GM23338 (cell line): Measurements from ENCODE around the gene FOXJ1. TPM values are rescaled to one million over a fixed set of nuclear protein-coding genes. Genes with fewer than 3 reads are reported as not detected.

Source experiments
- ATAC-seq: fragments of 200-7000 bp; cut with Tn5 transposase; 3 replicates; pipeline ENCODE4 v1.9.1; 2020
- DNase-seq: peaks from one replicate; pipeline ENCODE4 v3.0.0-alpha.2; 2015; ENCODE audit warnings: low spot score
- H2AFZ ChIP-seq: fragments of 200-600 bp; sonication (generic); 2 replicates; pipeline ENCODE4 v1.8.0; 2016; ENCODE audit warnings: antibody characterized with exemption, mild to moderate bottlenecking, moderate library complexity
- H3F3A ChIP-seq: fragments of 200-600 bp; sonication (generic); replicated peaks from 2 replicates; pipeline ENCODE4 v1.8.0; 2017; ENCODE audit warnings: antibody characterized with exemption, mixed run types, low read depth
- H3K27ac ChIP-seq: fragments of 200-600 bp; sonication (generic); 2 replicates; pipeline ENCODE4 v1.6.1; 2016; ENCODE audit warnings: low read depth
- H3K27me3 ChIP-seq: fragments of 200-600 bp; sonication (generic); 2 replicates; pipeline ENCODE4 v1.8.0; 2016; ENCODE audit warnings: mild to moderate bottlenecking, mixed run types, moderate library complexity; ENCODE audit not compliant: insufficient read depth
- H3K36me3 ChIP-seq: fragments of 200-600 bp; sonication (generic); 2 replicates; pipeline ENCODE4 v1.8.0; 2016; ENCODE audit warnings: mild to moderate bottlenecking; ENCODE audit not compliant: insufficient read depth
- H3K4me1 ChIP-seq: fragments of 200-600 bp; sonication (generic); 2 replicates; pipeline ENCODE4 v1.8.0; 2016; ENCODE audit warnings: mild to moderate bottlenecking, moderate library complexity; ENCODE audit not compliant: insufficient read depth
- H3K4me2 ChIP-seq: fragments of 200-600 bp; sonication (generic); 2 replicates; pipeline ENCODE4 v1.7.1; 2017; ENCODE audit warnings: mixed run types
- H3K4me3 ChIP-seq: fragments of 200-600 bp; sonication (generic); 2 replicates; pipeline ENCODE4 v1.6.1; 2016; ENCODE audit warnings: mixed run types
- H3K79me2 ChIP-seq: fragments of 200-600 bp; sonication (generic); replicated peaks from 2 replicates; pipeline ENCODE4 v1.8.0; 2017; ENCODE audit warnings: mild to moderate bottlenecking; ENCODE audit not compliant: insufficient read depth
- H3K9me2 ChIP-seq: fragments of 200-600 bp; sonication (generic); 2 replicates; pipeline ENCODE4 v1.8.0; 2017; ENCODE audit not compliant: insufficient read depth
- H4K20me1 ChIP-seq: fragments of 200-600 bp; sonication (generic); replicated peaks from 2 replicates; pipeline ENCODE4 v1.8.0; 2017; ENCODE audit warnings: mild to moderate bottlenecking; ENCODE audit not compliant: insufficient read depth
- H3K27ac Mint-ChIP-seq: 2 replicates; pipeline ENCODE4 v1.8.0; 2020; ENCODE audit warnings: inconsistent platforms, mild to moderate bottlenecking, moderate library complexity, mixed read lengths
- H3K27me3 Mint-ChIP-seq: 3 replicates; pipeline ENCODE4 v1.8.0; 2022; ENCODE audit warnings: low read depth, mild to moderate bottlenecking, moderate library complexity, mixed read lengths, inconsistent platforms; ENCODE audit not compliant: insufficient read depth, poor library complexity
- H3K36me3 Mint-ChIP-seq: 3 replicates; pipeline ENCODE4 v1.8.0; 2021; ENCODE audit warnings: low read depth, mild to moderate bottlenecking, inconsistent platforms, moderate library complexity, mixed read lengths
- H3K4me1 Mint-ChIP-seq: 3 replicates; pipeline ENCODE4 v1.8.0; 2020; ENCODE audit warnings: mild to moderate bottlenecking, inconsistent platforms, mixed read lengths
- H3K4me3 Mint-ChIP-seq: 3 replicates; pipeline ENCODE4 v1.8.0; 2021; ENCODE audit warnings: moderate library complexity, mild to moderate bottlenecking, inconsistent platforms, mixed read lengths
- H3K9me3 Mint-ChIP-seq: 3 replicates; pipeline ENCODE4 v1.8.0; 2020; ENCODE audit warnings: moderate library complexity, mild to moderate bottlenecking, inconsistent platforms, mixed read lengths
- EZH2phosphoT487 ChIP-seq: fragments of 200-600 bp; sonication (generic); IDR thresholded peaks from one replicate; pipeline ENCODE4 v1.8.1; 2018; ENCODE audit warnings: antibody characterized with exemption; ENCODE audit not compliant: unreplicated experiment
- JUNB ChIP-seq: IDR thresholded peaks from one replicate; pipeline ENCODE4 v1.6.1; 2016; ENCODE audit warnings: antibody characterized with exemption; ENCODE audit not compliant: unreplicated experiment
- POLR2AphosphoS5 ChIP-seq: IDR thresholded peaks from 2 replicates; pipeline ENCODE4 v1.6.1; 2016; ENCODE audit warnings: antibody characterized with exemption, low read depth
- ZNF331 ChIP-seq: fragments of 250-450 bp; sonication (Bioruptor Pico); IDR thresholded peaks from 2 replicates; pipeline ENCODE4 v1.5.0; 2020; ENCODE audit warnings: low read depth, mild to moderate bottlenecking, moderate library complexity
- polyA plus RNA-seq: library from polyadenylated mRNA; unstranded; fragments of >200 nt; fragmentation: Nextera tagmentation; extraction: Ambion mirVana; gene quantifications from 2 replicates; pipeline ENCODE4 v1.2.1, GENCODE V29; 2016
- total RNA-seq: library from RNA; depleted of rRNA; stranded (reverse); fragments of >200 nt; shearing (Covaris generic); gene quantifications from 2 replicates; pipeline ENCODE4 v1.2.3, GENCODE V29; 2014
- TF ChIP-seq, protein P1 (sequence below): fragments of 250-450 bp; sonication (Bioruptor Pico); IDR thresholded peaks from 2 replicates; pipeline ENCODE4 v1.5.0; 2020; ENCODE audit warnings: mild to moderate bottlenecking, moderate library complexity
- TF ChIP-seq, protein P2 (sequence below), 2 experiments: fragments of 200-600 bp in 1 of 2; sonication (generic) in 1 of 2; conservative IDR thresholded peaks; 2 replicates each; pipeline versions ENCODE4 v1.5.1 to v1.6.1; 2016 to 2017; ENCODE audit warnings: antibody characterized with exemption in 2 of 2, low read depth in 2 of 2, mild to moderate bottlenecking in 2 of 2, moderate library complexity in 1 of 2

FOXJ1 gene
- total and polyA plus RNA-seq, 2 experiments from 2014 or later: 2.3 to 12.3 TPM

DNA sequence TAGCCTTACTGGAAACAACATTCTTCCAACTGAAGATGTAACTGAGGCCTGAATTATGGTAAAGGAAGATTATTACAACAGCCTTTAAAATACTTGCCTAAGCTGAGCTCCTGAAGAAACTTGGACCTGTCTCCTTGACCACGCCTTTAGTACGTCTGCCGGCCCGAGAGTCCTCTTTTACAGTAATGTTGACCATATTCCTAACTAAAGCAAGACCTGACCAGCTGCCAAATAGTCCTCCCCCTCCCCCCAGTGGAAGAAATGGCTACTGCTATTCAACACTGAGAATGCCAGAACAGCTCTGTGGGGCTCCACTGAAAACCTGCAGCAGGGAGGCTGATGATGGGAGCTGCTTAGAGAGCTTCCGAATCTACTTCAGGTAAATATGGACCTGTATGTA is 12.6 kb upstream of the FOXJ1 start (continued):
- TF ChIP-seq, protein P1, sequence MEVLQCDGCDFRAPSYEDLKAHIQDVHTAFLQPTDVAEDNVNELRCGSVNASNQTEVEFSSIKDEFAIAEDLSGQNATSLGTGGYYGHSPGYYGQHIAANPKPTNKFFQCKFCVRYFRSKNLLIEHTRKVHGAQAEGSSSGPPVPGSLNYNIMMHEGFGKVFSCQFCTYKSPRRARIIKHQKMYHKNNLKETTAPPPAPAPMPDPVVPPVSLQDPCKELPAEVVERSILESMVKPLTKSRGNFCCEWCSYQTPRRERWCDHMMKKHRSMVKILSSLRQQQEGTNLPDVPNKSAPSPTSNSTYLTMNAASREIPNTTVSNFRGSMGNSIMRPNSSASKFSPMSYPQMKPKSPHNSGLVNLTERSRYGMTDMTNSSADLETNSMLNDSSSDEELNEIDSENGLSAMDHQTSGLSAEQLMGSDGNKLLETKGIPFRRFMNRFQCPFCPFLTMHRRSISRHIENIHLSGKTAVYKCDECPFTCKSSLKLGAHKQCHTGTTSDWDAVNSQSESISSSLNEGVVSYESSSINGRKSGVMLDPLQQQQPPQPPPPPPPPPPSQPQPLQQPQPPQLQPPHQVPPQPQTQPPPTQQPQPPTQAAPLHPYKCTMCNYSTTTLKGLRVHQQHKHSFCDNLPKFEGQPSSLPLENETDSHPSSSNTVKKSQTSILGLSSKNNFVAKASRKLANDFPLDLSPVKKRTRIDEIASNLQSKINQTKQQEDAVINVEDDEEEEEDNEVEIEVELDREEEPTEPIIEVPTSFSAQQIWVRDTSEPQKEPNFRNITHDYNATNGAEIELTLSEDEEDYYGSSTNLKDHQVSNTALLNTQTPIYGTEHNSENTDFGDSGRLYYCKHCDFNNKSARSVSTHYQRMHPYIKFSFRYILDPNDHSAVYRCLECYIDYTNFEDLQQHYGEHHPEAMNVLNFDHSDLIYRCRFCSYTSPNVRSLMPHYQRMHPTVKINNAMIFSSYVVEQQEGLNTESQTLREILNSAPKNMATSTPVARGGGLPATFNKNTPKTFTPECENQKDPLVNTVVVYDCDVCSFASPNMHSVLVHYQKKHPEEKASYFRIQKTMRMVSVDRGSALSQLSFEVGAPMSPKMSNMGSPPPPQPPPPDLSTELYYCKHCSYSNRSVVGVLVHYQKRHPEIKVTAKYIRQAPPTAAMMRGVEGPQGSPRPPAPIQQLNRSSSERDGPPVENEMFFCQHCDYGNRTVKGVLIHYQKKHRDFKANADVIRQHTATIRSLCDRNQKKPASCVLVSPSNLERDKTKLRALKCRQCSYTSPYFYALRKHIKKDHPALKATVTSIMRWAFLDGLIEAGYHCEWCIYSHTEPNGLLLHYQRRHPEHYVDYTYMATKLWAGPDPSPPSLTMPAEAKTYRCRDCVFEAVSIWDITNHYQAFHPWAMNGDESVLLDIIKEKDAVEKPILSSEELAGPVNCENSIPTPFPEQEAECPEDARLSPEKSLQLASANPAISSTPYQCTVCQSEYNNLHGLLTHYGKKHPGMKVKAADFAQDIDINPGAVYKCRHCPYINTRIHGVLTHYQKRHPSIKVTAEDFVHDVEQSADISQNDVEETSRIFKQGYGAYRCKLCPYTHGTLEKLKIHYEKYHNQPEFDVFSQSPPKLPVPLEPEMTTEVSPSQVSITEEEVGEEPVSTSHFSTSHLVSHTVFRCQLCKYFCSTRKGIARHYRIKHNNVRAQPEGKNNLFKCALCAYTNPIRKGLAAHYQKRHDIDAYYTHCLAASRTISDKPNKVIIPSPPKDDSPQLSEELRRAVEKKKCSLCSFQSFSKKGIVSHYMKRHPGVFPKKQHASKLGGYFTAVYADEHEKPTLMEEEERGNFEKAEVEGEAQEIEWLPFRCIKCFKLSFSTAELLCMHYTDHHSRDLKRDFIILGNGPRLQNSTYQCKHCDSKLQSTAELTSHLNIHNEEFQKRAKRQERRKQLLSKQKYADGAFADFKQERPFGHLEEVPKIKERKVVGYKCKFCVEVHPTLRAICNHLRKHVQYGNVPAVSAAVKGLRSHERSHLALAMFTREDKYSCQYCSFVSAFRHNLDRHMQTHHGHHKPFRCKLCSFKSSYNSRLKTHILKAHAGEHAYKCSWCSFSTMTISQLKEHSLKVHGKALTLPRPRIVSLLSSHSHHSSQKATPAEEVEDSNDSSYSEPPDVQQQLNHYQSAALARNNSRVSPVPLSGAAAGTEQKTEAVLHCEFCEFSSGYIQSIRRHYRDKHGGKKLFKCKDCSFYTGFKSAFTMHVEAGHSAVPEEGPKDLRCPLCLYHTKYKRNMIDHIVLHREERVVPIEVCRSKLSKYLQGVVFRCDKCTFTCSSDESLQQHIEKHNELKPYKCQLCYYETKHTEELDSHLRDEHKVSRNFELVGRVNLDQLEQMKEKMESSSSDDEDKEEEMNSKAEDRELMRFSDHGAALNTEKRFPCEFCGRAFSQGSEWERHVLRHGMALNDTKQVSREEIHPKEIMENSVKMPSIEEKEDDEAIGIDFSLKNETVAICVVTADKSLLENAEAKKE (CRISPR knock-in tag): no peak

DNA sequence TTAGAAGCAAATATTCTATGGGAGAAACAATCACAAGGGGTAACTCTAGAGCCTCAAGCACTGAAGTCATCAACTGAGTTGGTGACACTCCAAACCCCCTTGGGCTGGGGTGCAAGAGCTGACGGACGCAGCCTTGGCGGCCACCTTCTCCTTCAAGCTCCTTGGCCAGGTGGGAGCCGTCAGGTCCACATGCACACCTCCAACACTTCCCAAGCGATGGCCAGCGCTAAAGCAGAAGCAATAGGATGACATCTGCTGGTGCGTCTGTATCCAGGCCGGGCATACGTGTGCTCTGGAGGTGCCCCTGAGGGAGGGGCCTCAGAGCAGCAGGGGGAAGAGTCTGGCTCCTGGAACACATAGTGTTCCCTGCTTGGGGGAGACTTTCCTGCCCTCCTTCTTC is 12.2 kb upstream of the FOXJ1 start:
- Histone ChIP-seq H3K27ac (no peak overlapping the region), H3K4me1 (peaks cover 8% of the 10 kb centered on the region), H3K9me2 (no peaks in the 10 kb centered on the region), H4K20me1 (no peaks in the 10 kb centered on the region), H2AFZ (0 out of 2 replicates have a peak overlapping the region, but pooled peaks have one; percentile 14), H3K27me3 (no peaks in the 10 kb centered on the region), H3K79me2 (no peaks in the 10 kb centered on the region), H3K4me3 (no peak overlapping the region), H3K36me3 (no peaks in the 10 kb centered on the region), H3F3A (peaks cover 2% of the 10 kb centered on the region; the same call in 1 of the 2 replicates), H3K4me2 (no peak overlapping the region)
- TF ChIP-seq, protein P2, sequence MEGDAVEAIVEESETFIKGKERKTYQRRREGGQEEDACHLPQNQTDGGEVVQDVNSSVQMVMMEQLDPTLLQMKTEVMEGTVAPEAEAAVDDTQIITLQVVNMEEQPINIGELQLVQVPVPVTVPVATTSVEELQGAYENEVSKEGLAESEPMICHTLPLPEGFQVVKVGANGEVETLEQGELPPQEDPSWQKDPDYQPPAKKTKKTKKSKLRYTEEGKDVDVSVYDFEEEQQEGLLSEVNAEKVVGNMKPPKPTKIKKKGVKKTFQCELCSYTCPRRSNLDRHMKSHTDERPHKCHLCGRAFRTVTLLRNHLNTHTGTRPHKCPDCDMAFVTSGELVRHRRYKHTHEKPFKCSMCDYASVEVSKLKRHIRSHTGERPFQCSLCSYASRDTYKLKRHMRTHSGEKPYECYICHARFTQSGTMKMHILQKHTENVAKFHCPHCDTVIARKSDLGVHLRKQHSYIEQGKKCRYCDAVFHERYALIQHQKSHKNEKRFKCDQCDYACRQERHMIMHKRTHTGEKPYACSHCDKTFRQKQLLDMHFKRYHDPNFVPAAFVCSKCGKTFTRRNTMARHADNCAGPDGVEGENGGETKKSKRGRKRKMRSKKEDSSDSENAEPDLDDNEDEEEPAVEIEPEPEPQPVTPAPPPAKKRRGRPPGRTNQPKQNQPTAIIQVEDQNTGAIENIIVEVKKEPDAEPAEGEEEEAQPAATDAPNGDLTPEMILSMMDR (conservative IDR thresholded peaks at IDR 0.05; ENCODE audit: low read depth in 2 of 2): peak in 1 of 2 experiments; percentile 62; a peak in 2 of 4 replicates
- TF ChIP-seq EZH2phosphoT487 (no peak), POLR2AphosphoS5 (no peak), ZNF331 (CRISPR knock-in tag) (no peak), JUNB (no peak)
- no peak overlapping the region for H3K4me3 Mint-ChIP-seq
- peaks cover 8% of the 10 kb centered on the region; the same call in 2 of the 3 replicates for H3K36me3 Mint-ChIP-seq
- DNase-seq (peak; percentile 30), ATAC-seq (peak; percentile 62)
- no peaks in the 10 kb centered on the region for H3K27me3 Mint-ChIP-seq
- no peaks in the 10 kb centered on the region for H3K9me3 Mint-ChIP-seq
- peaks cover 33% of the 10 kb centered on the region for H3K4me1 Mint-ChIP-seq
- no peak overlapping the region for H3K27ac Mint-ChIP-seq
